Endothelial cell of umbilical vein (primary cell): ENCODE measurements around the gene RNF112. TPM values are rescaled to one million over a fixed set of nuclear protein-coding genes. Genes with fewer than 3 reads are reported as not detected.

ENCODE experiments used
- BruUV-seq: library from RNA; stranded (reverse); fragments of 400-500 nt; replicated peaks from 2 replicates; lab custom pipeline; 2021; lab: Mats Ljungman, UMichigan
- CTCF ChIA-PET: fragments of 300-600, 350-600 bp; sonication (Branson Sonifier 250); formaldehyde crosslinking; loops from one replicate; lab custom pipeline; 2021; ENCODE audit warnings: antibody characterized with exemption, inconsistent platforms; lab: Charles Lee
- POLR2A ChIA-PET: fragments of 300-600, 350-600 bp; sonication (Branson Sonifier 250); formaldehyde crosslinking; loops from one replicate; lab custom pipeline; 2021; ENCODE audit warnings: antibody characterized with exemption, inconsistent platforms; lab: Charles Lee
- DNase-seq: peaks from one replicate; pipeline ENCODE4 v3.0.0-alpha.2; 2011; ENCODE audit warnings: low read depth, low spot score
- FAIRE-seq: peaks from 2 replicates; lab custom pipeline; 2011; peaks lifted over from hg19 to GRCh38; lab: Jason Lieb, UNC
- H2AFZ ChIP-seq: 2 replicates; pipeline ENCODE4 v1.6.0; 2012; ENCODE audit warnings: low read depth, low read length, control low read depth, inconsistent platforms
- H3K27ac ChIP-seq: 2 replicates; pipeline ENCODE4 v1.5.1; 2011; ENCODE audit warnings: low read depth, mild to moderate bottlenecking, control low read depth, low read length, moderate library complexity; ENCODE audit not compliant: insufficient read depth
- H3K27me3 ChIP-seq, 2 experiments: 2 replicates each; pipeline versions ENCODE4 v1.6.0 to v1.6.1; 2011; ENCODE audit warnings: low read length in 2 of 2, mixed read lengths in 1 of 2; ENCODE audit not compliant: control insufficient read depth in 2 of 2, insufficient read depth in 2 of 2
- H3K36me3 ChIP-seq, 2 experiments: 2 replicates in 1 of 2; 3 replicates in 1 of 2; pipeline ENCODE4 v1.5.1; 2011; ENCODE audit warnings: low read length in 2 of 2, mild to moderate bottlenecking in 1 of 2, moderate library complexity in 1 of 2; ENCODE audit not compliant: control insufficient read depth in 2 of 2, insufficient read depth in 2 of 2; ENCODE audit errors: extremely low read depth in 1 of 2
- H3K4me1 ChIP-seq: 3 replicates; pipeline ENCODE4 v1.5.1; 2011; ENCODE audit warnings: mild to moderate bottlenecking, low read length; ENCODE audit not compliant: control insufficient read depth, insufficient read depth; ENCODE audit errors: extremely low read depth
- H3K4me2 ChIP-seq: 2 replicates; pipeline ENCODE4 v1.6.1; 2011; ENCODE audit warnings: low read length, control low read depth, mixed read lengths; ENCODE audit not compliant: insufficient read depth
- H3K4me3 ChIP-seq, 3 experiments: fragments of 200-600 bp in 1 of 3; sonication (generic), shearing (Covaris generic) in 1 of 3; replicated peaks in 1 of 3; 2 replicates each; pipeline ENCODE4 v1.5.1; 2011 to 2016; ENCODE audit warnings: control low read depth in 3 of 3, low read length in 3 of 3, mild to moderate bottlenecking in 2 of 3, inconsistent platforms in 1 of 3, low read depth in 1 of 3, moderate library complexity in 1 of 3; ENCODE audit not compliant: insufficient read depth in 1 of 3
- H3K79me2 ChIP-seq: 2 replicates; pipeline ENCODE4 v1.6.0; 2012; ENCODE audit warnings: low read length, inconsistent platforms; ENCODE audit not compliant: control insufficient read depth, insufficient read depth
- H3K9ac ChIP-seq: replicated peaks from 2 replicates; pipeline ENCODE3; 2011; ENCODE audit warnings: low read length, control low read depth; ENCODE audit not compliant: insufficient read depth; ENCODE audit errors: extremely low read depth
- H3K9me1 ChIP-seq: replicated peaks from 3 replicates; pipeline ENCODE4 v1.6.0; 2011; ENCODE audit warnings: mild to moderate bottlenecking, low read length; ENCODE audit not compliant: control insufficient read depth, insufficient read depth; ENCODE audit errors: extremely low read depth
- H3K9me3 ChIP-seq: replicated peaks from 2 replicates; pipeline ENCODE4 v1.5.1; 2012; ENCODE audit warnings: low read length, inconsistent platforms; ENCODE audit not compliant: control insufficient read depth, insufficient read depth
- H4K20me1 ChIP-seq: replicated peaks from 2 replicates; pipeline ENCODE3; 2011; ENCODE audit warnings: mild to moderate bottlenecking, low read length; ENCODE audit not compliant: control insufficient read depth, insufficient read depth; ENCODE audit errors: extremely low read depth
- EZH2 ChIP-seq: IDR thresholded peaks from 2 replicates; pipeline ENCODE4 v1.6.1; 2012; ENCODE audit warnings: borderline replicate concordance, low read depth, mild to moderate bottlenecking, moderate library complexity, low read length, inconsistent platforms; ENCODE audit not compliant: severe bottlenecking
- GATA2 ChIP-seq: IDR thresholded peaks from 2 replicates; pipeline ENCODE4 v1.7.0; 2011; ENCODE audit warnings: low read depth, mild to moderate bottlenecking, moderate library complexity, mixed read lengths, low read length; ENCODE audit not compliant: insufficient read length, insufficient read depth
- JUN ChIP-seq: IDR thresholded peaks from 2 replicates; pipeline ENCODE4 v1.6.1; 2011; ENCODE audit warnings: borderline replicate concordance, low read depth; ENCODE audit not compliant: insufficient read length, insufficient read depth
- MYC ChIP-seq: IDR thresholded peaks from one replicate; pipeline ENCODE4 v1.6.1; 2011; ENCODE audit warnings: mild to moderate bottlenecking, low read depth, low read length
- POLR2AphosphoS5 ChIP-seq: IDR thresholded peaks from 2 replicates; pipeline ENCODE4 v1.6.1; 2012; ENCODE audit warnings: low read depth, mild to moderate bottlenecking, control low read depth, low read length, moderate library complexity; ENCODE audit not compliant: insufficient read depth
- dilution Hi-C: fragments of 300-500 bp; cut with MboI; formaldehyde crosslinking; loops from one replicate; pipeline ENCODE4 v1.15.0; 2019; ENCODE audit warnings: low sequenced_read_pairs; ENCODE audit not compliant: extremely low pct_ligation_motif_present
- intact Hi-C: fragments of 100-400 bp; cut with micrococcal nuclease; formaldehyde crosslinking; loops from one replicate; pipeline ENCODE4 v1.10.0; 2022
- polyA plus RNA-seq, 4 experiments: library from polyadenylated mRNA; depleted of rRNA in 3 of 4; stranded (reverse) in 3 of 4; unstranded in 1 of 4; fragments of >200 nt; gene quantifications; 2 replicates each; pipeline versions ENCODE4 v1.2.1 to v1.2.3, GENCODE V29; 2011 to 2012; ENCODE audit warnings: missing spikeins in 1 of 4
- total RNA-seq: library from RNA; stranded (reverse); gene quantifications from 2 replicates; pipeline ENCODE4 v1.2.3, GENCODE V29; 2021
- TF ChIP-seq, protein P1 (sequence below), 2 donors: IDR thresholded peaks; 1 replicate in 1 of 2; 2 replicates in 1 of 2; pipeline ENCODE4 v1.5.1; 2011; ENCODE audit warnings: low read length in 2 of 2, mild to moderate bottlenecking in 2 of 2, moderate library complexity in 2 of 2, control low read depth in 1 of 2, inconsistent platforms in 1 of 2, low read depth in 1 of 2; ENCODE audit not compliant: insufficient read depth in 1 of 2; ENCODE audit errors: extremely low read depth in 1 of 2

RNF112 gene
- total and polyA plus RNA-seq, 2 donors (not counting 3 experiments of a cell fraction or from before 2014, with no cell fraction given), result 0.06 to 0.11 TPM

GRCh38 chr17:19426631-19427030 is 15.6 kb downstream of the RNF112 start:
- BruUV-seq, result no TSS peak
- TF ChIP-seq GATA2 (no peak), POLR2AphosphoS5 (no peak), MYC (no peak), EZH2 (no peak)
- Histone ChIP-seq H3K27me3 (peaks cover 2 to 3% of the 10 kb centered on the region in 2 experiments), H3K4me1 (no peaks in the 10 kb centered on the region), H3K4me3 (no peak overlapping the region), H3K9ac (no peak overlapping the region), H3K9me1 (no peaks in the 10 kb centered on the region), H2AFZ (no peak overlapping the region), H4K20me1 (no peaks in the 10 kb centered on the region), H3K4me2 (no peak overlapping the region), H3K79me2 (no peaks in the 10 kb centered on the region), H3K9me3 (no peaks in the 10 kb centered on the region), H3K36me3 (no peaks in the 10 kb centered on the region), H3K27ac (no peak overlapping the region)
- POLR2A ChIA-PET, result no interaction called here
- FAIRE-seq (no peak), DNase-seq (no peak)
- CTCF ChIA-PET, result no interaction called here
- intact Hi-C loops (no loop called here), dilution Hi-C loops (no loop called here)

DNA sequence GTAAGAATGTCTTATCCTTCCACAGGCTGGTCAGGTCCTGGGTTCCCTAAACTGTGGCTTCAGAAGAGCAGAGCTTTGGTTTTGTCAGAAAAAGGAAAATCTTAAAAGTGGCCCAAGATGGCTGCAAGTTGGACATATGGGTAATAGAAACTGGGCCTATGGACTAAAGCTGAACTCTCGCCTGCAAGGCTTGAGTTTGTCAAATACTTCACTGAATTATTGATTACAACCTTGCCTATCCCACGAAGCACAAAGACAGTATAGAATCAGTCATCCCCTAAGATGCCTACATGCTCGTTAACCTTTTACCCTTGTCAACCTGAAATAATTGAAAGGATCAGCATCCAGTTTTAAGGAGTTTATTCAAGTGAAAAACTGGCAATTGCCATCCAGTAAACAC is 20.7 kb downstream of the RNF112 start:
- H2AFZ ChIP-seq, result no peak overlapping the region
- H3K9me3 ChIP-seq, result no peaks in the 10 kb centered on the region
- ChIA-PET POLR2A (no interaction called here), CTCF (no interaction called here)
- no peak overlapping the region for H3K4me2 ChIP-seq
- H3K79me2 ChIP-seq, result no peaks in the 10 kb centered on the region
- no peaks in the 10 kb centered on the region for H3K9me1 ChIP-seq
- no peaks in the 10 kb centered on the region for H3K36me3 ChIP-seq
- no peak overlapping the region for H3K27ac ChIP-seq
- intact Hi-C loops (no loop called here), dilution Hi-C loops (no loop called here)
- FAIRE-seq (no peak), DNase-seq (no peak)
- H4K20me1 ChIP-seq, result no peaks in the 10 kb centered on the region
- H3K4me3 ChIP-seq, result no peak overlapping the region
- TF ChIP-seq POLR2AphosphoS5 (no peak), JUN (no peak), EZH2 (no peak), GATA2 (no peak)
- TF ChIP-seq, protein P1, sequence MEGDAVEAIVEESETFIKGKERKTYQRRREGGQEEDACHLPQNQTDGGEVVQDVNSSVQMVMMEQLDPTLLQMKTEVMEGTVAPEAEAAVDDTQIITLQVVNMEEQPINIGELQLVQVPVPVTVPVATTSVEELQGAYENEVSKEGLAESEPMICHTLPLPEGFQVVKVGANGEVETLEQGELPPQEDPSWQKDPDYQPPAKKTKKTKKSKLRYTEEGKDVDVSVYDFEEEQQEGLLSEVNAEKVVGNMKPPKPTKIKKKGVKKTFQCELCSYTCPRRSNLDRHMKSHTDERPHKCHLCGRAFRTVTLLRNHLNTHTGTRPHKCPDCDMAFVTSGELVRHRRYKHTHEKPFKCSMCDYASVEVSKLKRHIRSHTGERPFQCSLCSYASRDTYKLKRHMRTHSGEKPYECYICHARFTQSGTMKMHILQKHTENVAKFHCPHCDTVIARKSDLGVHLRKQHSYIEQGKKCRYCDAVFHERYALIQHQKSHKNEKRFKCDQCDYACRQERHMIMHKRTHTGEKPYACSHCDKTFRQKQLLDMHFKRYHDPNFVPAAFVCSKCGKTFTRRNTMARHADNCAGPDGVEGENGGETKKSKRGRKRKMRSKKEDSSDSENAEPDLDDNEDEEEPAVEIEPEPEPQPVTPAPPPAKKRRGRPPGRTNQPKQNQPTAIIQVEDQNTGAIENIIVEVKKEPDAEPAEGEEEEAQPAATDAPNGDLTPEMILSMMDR (IDR thresholded peaks at IDR 0.05; ENCODE audit: extremely low read depth in 1 of 2, insufficient read depth in 1 of 2, low read depth in 1 of 2, low read length in 2 of 2), result no peak
- no peaks in the 10 kb centered on the region for H3K4me1 ChIP-seq
- no TSS peak for BruUV-seq
- peaks cover 2 to 3% of the 10 kb centered on the region in 2 experiments for H3K27me3 ChIP-seq
- H3K9ac ChIP-seq, result no peak overlapping the region
